ENCODE results near the gene ABHD12B. TPM values are rescaled to one million over a fixed set of nuclear protein-coding genes. Genes with fewer than 3 reads are reported as not detected.

ABHD12B gene
- total and polyA plus RNA-seq, 9 of the 15 experiments (the other 6 are each of a cell fraction or from before 2014, with no cell fraction given) = not detected

- H2AFZ ChIP-seq (ENCODE audit: low read depth, low read length) = no peak overlapping the region
- no peak overlapping the region for H3K4me3 ChIP-seq
- peaks cover 0 to 12% of the 10 kb centered on the region in 2 experiments; a peak in 4 of 5 replicates for H3K27me3 ChIP-seq (ENCODE audit: control insufficient read depth in 2 of 2, insufficient read depth in 2 of 2, low read length in 2 of 2)
- no peak overlapping the region for H3K27ac ChIP-seq (ENCODE audit: extremely low read depth, low read depth, low read length)
- POLR2A ChIA-PET = no interaction called here
- no peak overlapping the region for H3K9ac ChIP-seq (ENCODE audit: insufficient read depth in 1 of 2, low read depth in 2 of 2, low read length in 2 of 2)
- BruUV-seq (replicated peaks) = no TSS peak
- intact Hi-C loops (cut with micrococcal nuclease) = no loop called here
- no peak overlapping the region for H3K4me2 ChIP-seq (ENCODE audit: insufficient read depth, low read length)
- CTCF ChIA-PET (ENCODE audit: low intra/inter-chr PET ratio) = no interaction called here
- H3K9me1 ChIP-seq (ENCODE audit: control insufficient read depth, insufficient read depth, low read length) = no peaks in the 10 kb centered on the region
- H3K79me2 ChIP-seq (ENCODE audit: control insufficient read depth, insufficient read depth, low read length) = no peaks in the 10 kb centered on the region
- FAIRE-seq = no peak
- TF ChIP-seq HMBOX1 (IDR thresholded peaks at IDR 0.05) (peak; percentile 43), FOS (IDR thresholded peaks at IDR 0.05; ENCODE audit: extremely low read depth, insufficient read length) (no peak)
- in situ Hi-C loops (cut with MboI) = no loop called here
- DNase-seq (ENCODE audit: extremely low read depth in 1 of 4, low spot score in 3 of 4) = no peak
- no peaks in the 10 kb centered on the region for H3K36me3 ChIP-seq (ENCODE audit: control insufficient read depth, insufficient read depth, low read length)
- no peak; the same call in 2 of the 3 replicates for ATAC-seq
- no peaks in the 10 kb centered on the region for H4K20me1 ChIP-seq (replicated peaks; ENCODE audit: control insufficient read depth, insufficient read depth, low read length)
- no peaks in the 10 kb centered on the region for H3K4me1 ChIP-seq (replicated peaks in 1 of 2; ENCODE audit: control insufficient read depth in 2 of 2, insufficient read depth in 2 of 2, low read length in 2 of 2)
- no peaks in the 10 kb centered on the region for H3K9me3 ChIP-seq (replicated peaks; ENCODE audit: control insufficient read depth, insufficient read depth, low read depth, low read length)
- 0% methylated on average over 4 of the region's 8 CpGs for WGBS (ENCODE audit: insufficient coverage, low coverage, missing lambda C conversion rate)
Observed at GRCh38 chr14:50882932-50883826, 11.3 kb downstream of the ABHD12B start.

GRCh38 chr14:50883827-50884197, 12.0 kb downstream of the ABHD12B start:
- POLR2A ChIA-PET = interaction anchor here (1.3 kb wide), 1 partner anchor 8 kb away, joined by 3 read pairs; no protein-coding TSS in a partner anchor
- H3K79me2 ChIP-seq (ENCODE audit: control insufficient read depth, insufficient read depth, low read length) = no peaks in the 10 kb centered on the region
- 0% methylated on average over 1 of the region's 1 CpG for WGBS (ENCODE audit: insufficient coverage, low coverage, missing lambda C conversion rate)
- peaks cover 0 to 12% of the 10 kb centered on the region in 2 experiments; a peak in 4 of 5 replicates for H3K27me3 ChIP-seq (ENCODE audit: control insufficient read depth in 2 of 2, insufficient read depth in 2 of 2, low read length in 2 of 2)
- no peaks in the 10 kb centered on the region for H3K36me3 ChIP-seq (ENCODE audit: control insufficient read depth, insufficient read depth, low read length)
- no peak overlapping the region for H3K9ac ChIP-seq (ENCODE audit: insufficient read depth in 1 of 2, low read depth in 2 of 2, low read length in 2 of 2)
- no peaks in the 10 kb centered on the region for H4K20me1 ChIP-seq (replicated peaks; ENCODE audit: control insufficient read depth, insufficient read depth, low read length)
- no peak overlapping the region for H3K27ac ChIP-seq (ENCODE audit: extremely low read depth, low read depth, low read length)
- no peak for FAIRE-seq
- H3K4me2 ChIP-seq (ENCODE audit: insufficient read depth, low read length) = no peak overlapping the region
- H3K4me3 ChIP-seq = no peak overlapping the region
- no peaks in the 10 kb centered on the region for H3K4me1 ChIP-seq (replicated peaks in 1 of 2; ENCODE audit: control insufficient read depth in 2 of 2, insufficient read depth in 2 of 2, low read length in 2 of 2)
- no peaks in the 10 kb centered on the region for H3K9me3 ChIP-seq (replicated peaks; ENCODE audit: control insufficient read depth, insufficient read depth, low read depth, low read length)
- CTCF ChIA-PET (ENCODE audit: low intra/inter-chr PET ratio) = no interaction called here
- BruUV-seq (replicated peaks) = no TSS peak
- H2AFZ ChIP-seq (ENCODE audit: low read depth, low read length) = no peak overlapping the region
- intact Hi-C loops (cut with micrococcal nuclease) (no loop called here), in situ Hi-C loops (cut with MboI) (no loop called here)
- H3K9me1 ChIP-seq (ENCODE audit: control insufficient read depth, insufficient read depth, low read length) = no peaks in the 10 kb centered on the region
- DNase-seq (ENCODE audit: extremely low read depth in 1 of 4, low spot score in 3 of 4) = no peak
- no peak for ATAC-seq
- TF ChIP-seq UBTF (IDR thresholded peaks at IDR 0.05; ENCODE audit: borderline replicate concordance in 1 of 2, low read depth in 2 of 2, low read length in 2 of 2) (no peak), PTTG1 (tag; IDR thresholded peaks at IDR 0.05; ENCODE audit: low read depth) (no peak), PTBP1 (IDR thresholded peaks at IDR 0.05; ENCODE audit: low read depth, low read length) (no peak), GTF3C2 (IDR thresholded peaks at IDR 0.05; ENCODE audit: borderline replicate concordance, extremely low read depth, insufficient read length) (no peak), ZNF583 (CRISPR knock-in tag; IDR thresholded peaks at IDR 0.05) (no peak), ARID2 (IDR thresholded peaks at IDR 0.05) (no peak)
